ENCODE results near the gene OXGR1.

The OXGR1 gene

DNA sequence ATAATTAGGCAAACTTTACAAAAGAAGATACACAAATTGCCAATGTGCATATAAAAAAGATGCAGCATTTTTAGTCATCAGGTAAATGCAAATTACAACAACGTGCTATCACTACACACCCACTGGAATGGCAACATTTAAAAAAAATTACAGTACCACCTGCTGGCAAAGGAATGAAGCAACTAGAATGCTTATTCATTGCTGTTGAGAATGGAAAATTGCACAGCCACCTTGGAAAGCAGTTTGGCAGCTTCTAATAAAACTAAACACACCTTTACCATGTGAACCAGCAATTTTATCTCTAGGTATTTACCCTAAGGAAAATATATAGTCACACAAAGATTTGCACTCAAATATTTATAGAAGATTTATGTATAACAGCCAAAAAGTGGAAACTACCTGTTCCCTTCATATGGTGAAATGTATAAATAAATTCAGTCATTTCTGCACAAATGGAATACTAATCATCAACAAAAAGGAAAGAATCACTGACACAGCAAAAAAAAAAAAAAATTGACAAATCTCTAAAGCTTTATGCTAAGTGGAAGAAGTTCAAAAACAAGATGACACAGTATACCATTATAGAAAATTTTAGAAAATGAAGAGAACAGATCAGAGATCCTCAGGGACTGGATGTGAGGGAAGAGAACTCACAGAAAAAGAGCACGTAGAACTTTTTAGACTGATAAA is 30.3 kb downstream of the OXGR1 start:
- no peak for DNase-seq (ENCODE audit: low spot score)

DNA sequence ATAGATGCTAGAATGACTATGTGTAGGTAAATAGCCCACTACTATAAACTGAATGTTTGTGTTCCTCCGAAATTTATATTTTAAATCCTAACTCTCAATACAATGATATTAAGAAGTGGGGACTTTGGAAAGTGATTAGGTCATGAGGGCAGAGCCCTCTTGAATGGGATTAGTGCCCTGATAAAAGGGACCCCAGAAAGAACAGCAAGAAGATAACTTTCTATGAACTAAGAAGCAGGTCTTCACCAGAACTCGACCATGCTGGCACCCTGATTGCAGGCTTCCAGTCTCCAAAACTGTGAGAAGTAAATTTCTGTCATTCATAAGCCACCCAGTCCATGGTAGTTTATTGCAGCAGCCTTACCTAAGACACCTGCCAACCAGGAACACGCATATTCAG is 33.9 kb downstream of the OXGR1 start:
- DNase-seq (ENCODE audit: low spot score) = no peak

DNA sequence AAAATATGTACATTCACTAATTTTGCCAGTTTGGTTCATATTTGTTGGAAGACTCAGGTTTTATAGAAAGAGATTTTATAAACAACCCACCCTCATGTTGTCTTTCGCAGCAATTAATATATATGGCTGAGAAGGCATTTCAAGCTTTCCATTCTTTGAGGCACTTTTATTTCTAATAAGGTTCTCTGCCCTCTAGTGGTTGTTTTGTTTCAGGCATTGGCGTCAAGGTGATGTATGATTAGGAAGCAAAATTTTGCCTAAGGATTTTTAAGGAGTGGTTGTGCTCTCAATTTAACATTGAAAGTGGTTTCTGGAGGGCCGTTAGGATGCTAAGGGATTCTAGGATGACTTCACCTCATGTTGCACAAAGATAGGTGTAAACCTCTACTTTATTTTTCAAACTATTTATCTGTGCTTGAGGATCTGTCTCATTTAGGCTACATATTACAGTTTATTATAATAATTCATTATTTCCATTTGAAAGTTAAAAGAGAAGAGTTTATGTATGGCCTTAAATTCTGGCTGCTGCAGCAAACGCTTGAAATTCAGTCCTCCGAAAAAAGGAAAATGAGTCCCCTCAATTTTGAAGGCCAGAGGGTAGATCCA is 35.9 kb downstream of the OXGR1 start:
- no peak for DNase-seq (ENCODE audit: low spot score)

DNA sequence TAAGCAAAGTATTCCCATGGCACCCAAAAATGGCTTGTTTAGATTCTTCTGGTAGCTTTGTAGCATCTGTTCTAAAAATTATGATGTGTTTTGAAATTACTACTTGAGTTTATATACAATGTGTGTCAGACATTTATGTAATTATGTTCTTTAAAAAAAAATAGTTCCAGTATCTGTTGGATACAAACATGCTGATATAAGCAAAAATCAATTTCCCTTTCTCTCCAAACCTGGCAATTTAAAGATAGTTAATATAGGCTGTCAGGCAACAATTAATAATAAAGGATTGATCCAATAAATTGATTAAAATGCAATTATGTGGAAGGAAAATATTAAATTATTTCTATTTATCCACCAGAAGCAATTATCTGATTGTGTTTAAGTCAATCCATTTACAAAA is 41.7 kb downstream of the OXGR1 start:
- no peak for DNase-seq (ENCODE audit: low spot score)

DNA sequence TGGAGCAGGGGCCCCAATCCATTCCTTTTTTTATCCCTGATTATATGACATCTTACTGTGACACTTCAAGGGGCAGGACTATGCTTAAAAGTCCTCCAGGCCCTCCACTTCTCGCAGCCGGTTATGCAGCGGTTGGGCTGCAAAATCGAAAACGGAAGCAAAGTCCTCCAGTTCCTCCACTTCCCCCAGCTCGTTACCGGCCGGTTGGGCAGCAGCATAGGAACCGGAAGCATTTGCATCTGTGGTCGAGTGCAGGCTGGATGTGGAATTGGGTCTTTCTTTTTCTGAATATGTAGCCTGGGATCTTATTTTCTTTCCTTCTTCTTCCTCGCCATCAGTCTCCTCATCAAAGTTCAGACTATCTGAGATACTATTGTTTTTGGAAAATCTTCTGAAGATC is 46.1 kb downstream of the OXGR1 start:
- DNase-seq (ENCODE audit: low spot score) = no peak

DNA sequence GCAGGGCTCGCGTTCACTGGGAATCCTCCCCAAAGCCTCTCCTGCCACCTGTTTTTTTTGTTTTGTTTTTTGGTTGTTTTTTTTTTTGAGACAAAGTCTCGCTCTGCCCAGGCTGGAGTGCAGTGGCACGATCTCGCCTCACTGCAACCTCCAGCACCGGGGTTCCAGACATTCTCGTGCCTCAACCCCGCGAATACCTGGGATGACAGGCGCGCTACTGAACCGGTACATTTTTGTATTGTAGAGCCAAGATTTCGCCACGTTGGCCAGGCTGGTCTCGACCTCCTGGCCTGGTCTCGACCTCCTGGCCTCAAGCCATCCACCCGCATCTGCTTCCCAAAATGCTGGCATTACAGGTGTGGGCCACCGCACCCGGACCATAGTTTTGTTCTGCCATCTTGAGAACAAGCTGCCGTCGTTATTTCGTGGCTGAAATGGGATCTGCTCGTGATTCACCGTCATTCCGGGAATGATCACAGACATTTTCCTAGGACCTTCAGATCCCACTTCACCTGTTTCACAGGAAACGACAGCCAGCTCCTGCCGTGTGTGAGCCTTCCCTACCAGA is 46.8 kb downstream of the OXGR1 start:
- no peak for DNase-seq (ENCODE audit: low spot score)

DNA sequence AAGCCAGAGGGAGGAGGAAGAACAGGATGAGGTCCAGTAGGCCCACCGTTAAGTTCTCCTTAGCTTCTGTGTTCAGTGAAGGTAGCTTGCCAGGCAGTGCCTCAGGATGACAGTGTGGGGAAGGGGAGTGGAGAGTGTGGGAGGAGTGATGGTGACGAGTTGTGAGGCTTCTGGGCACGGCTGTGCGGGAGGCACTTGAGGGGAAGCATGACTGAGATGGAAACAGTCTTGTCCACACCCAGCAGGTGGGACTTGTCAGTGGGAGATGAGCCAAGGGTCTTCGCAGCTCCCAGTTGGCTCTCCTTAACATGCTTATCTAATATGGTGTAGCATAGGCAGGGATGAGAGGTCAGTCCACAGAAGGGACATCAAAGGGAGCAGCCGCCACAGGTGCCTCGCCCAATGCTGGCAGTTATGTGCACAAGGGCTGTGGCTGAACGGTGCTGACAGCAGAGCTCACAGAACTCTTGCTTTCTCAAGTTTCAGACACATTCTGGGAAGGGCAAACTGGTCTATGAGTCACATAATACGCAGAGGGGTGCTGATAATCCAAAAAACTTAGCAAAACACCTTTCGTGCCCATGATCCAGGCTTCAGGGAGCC is 47.5 kb downstream of the OXGR1 start:
- DNase-seq (ENCODE audit: low spot score) = no peak

DNA sequence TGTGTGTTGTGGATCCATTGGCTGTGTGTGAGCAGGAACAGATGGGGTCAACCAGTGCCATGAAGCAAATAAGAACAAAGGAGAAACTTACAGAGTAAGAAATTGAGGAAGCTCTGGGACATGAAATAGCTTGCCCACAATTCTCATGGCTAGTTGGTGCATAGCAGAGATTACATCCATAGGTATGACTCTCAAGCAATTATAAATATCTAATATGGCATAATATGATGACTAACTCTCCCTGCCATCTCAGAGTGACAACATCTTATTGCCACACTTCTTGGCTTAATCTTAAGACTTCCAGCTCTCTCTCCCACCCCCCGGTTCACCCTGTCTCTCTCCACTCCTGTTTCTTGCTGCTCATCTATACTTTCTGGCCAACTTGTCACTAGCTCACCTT is 53.3 kb downstream of the OXGR1 start:
- no peak for DNase-seq (ENCODE audit: low spot score)

DNA sequence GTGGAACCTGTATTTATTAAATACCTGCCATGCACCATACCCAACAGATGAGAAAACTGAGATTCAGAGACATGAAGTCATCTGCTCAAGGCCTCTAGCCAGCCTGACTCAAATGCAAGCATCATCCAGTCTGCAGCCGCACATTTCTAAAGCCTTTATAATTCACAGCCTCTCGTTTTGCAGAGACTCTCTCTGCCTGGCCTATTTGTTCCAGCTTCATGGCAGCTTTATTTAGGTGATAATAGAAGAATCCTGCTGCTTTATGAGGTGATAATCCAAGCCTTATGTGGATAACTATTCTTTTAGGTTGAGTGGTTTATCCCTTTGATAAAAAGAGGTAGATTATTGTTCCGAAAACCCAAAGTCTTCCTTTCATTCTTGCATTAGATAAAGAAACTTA is 58.4 kb downstream of the OXGR1 start:
- no peak for DNase-seq (ENCODE audit: low spot score)
